ENCODE data around the gene GFPT2.
"Not testable (repeated sequence)": the region's sequence is repeated elsewhere in the genome, so short reads cannot be mapped to it uniquely, and the experiment has no call there.

DNA sequence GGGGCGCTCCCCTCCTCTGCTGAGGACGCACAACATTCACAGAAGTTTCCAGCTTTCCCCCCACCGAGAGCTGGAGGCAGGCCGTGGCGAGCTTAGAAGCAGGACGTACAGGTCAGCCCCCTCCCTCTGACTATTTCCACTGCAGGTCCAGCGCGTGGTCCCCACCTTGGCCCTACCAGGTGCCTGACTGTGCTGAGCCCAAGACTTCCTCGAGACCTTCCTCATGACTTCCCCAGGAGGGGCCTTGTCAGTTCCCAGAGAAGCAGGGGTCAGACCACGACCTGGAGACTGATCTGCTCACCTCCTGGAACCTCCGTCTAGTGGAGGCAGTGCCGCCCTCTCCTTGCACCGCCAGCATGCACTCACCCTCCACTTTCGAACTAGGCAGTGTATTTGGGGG is 54.1 kb downstream of the GFPT2 start:
- TF ChIP-seq CTCF, POLR2A (IDR thresholded peaks at IDR 0.05): not testable (repeated sequence)

Data from esophagus squamous epithelium (tissue), 4 donors.